SKM-1 treated with dmso at 0.1 percent for 144 hours (cell line): ENCODE results near the gene TUBA1A.
A peak's percentile ranks its signal among the peaks of the same experiment; 100 is the strongest.
"Not testable (repeated sequence)": the region's sequence is repeated elsewhere in the genome, so short reads cannot be mapped to it uniquely, and the experiment has no call there.

Experiments used
- DNase-seq: peaks from one replicate; lab custom pipeline; 2025; ENCODE audit not compliant: unreplicated experiment; lab: John Stamatoyannopoulos, UW

Gene TUBA1A

DNA sequence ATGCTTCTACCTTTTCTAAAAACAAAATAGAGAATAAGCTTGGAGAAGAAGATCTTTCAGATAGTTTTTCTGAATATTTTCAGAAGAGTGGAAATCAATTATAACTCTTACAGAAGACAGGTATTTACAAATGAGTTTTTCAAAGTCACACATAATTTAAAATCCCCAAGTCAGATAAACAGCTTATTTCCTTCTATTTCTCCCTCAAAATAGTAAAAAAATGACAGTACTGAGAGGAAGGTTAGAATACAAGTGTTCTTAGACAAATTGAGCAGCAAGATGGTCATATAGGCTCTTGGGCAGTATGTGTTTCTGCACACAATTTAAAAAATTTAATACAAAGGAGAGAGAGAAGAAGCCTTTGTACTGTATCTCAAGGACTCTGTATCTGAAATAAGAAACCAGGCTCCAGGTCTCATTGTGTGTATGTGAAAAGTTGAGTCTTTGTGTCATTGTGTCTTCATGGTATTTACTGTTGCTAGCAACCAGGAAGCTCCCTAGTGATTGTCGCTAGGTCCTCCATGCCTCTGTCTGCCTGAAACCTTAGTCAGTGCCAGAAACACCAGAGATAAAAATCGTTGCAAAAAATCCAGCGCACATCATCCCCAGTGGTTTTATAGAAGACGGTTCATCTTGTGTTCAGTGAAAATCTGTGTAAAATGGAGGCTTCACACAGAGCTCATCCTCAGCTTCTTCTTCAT lies 12.9 kb upstream of the TUBA1A start:
- no peak for DNase-seq

DNA sequence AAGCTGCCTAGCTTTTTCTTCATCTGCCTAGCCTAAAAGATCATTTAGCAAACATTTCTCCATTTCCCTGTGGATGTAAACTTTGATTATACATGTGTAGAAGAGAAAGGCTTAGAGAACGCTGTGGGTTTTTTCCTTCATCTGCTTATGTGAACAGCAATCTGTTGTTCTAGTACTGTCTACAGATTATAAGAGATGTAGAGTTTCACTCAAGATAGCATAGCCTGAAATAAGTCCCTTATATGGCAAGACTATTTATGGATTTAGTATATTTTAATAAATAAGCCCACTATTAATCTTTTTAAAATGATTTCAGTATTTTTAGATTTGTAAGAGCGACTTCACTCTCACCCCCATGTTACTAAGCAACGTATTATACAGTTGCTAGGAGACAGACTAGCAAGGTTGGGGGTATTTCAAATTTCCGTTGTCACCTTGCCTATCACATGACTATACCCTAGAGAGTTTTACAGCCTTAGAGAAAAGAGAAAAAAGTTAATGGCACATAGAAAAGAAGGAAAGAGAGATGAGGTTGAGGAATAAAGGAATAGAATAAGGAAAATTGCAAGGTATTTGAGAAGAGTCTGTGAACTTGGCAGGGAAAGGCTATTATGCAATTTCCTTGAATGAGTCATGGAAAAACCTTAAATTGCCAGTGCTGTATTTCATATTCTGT lies 12.2 kb upstream of the TUBA1A start:
- peak; percentile 43 for DNase-seq

DNA sequence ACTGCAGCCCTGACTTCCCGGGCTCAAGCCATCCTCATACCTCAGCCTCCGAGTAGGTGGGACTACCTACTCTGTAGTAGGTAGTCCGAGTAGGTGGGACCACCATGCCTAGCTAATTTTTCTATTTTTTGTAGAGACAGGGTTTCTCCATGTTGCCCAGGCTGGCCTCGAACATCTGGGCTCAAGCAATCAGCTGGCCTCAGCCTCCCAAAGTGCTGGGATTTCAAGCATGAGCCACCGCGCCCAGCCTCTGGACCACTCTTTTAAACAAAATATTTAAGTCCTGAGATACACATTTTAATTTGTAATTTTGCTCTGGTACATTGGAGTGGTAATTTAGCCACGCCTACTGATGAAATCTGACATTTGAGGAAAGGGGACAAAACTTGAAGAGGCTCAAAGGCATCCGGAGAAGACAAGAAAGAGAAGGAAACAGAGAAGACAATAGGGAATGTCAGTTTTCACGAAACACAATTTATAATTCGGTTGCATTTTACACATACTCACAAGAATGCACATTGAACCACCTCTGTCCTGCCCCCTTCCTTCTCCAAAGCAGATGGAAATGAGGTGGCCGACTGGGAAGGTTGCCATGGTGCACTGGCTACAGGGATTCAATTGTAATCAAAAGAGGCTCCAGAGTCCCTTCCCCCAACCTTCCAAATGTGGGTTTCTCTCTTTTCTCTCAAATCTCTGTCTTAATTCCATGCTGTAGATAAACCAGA lies 9.7 kb upstream of the TUBA1A start:
- DNase-seq, result no peak

DNA sequence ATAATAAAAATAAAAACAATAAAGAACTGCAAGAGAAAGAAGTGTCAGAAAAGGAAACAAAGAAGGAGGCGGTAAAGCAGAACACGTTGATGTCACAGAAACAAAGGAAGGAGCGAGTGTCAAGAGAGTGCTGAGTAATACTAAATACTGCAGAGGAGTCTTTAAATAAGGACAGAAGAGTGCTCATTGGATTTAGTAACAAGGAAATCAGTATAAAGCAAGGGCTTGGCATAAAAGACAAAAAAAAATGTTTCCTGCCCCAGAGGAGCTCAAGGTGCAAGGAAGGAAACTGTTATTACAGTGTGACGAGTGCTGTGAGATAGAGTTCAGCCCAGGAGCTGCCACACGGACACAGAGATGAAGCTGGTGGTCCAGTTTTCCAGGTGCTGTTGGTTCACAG lies 8.4 kb upstream of the TUBA1A start:
- DNase-seq, result no peak

DNA sequence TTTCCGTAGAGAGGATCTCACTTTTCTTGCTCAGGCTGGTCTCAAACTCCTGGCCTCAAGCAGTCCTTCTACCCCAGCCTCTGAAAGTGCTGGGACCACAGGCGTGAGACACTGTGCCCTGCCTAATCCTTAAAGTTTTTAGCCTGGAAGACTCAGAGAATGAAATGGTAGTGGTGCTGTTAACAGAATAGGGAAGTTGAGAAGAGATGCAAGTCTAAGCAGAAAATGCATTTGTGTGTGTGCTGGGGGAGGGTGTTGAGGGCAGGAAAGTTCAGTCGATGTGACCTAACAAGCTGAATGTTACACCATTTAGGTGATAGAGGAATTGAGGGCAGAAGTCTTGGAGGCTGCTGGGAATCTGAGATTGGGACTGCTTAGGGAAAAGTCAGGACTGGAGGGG lies 6.9 kb upstream of the TUBA1A start:
- DNase-seq, result peak; percentile 55

DNA sequence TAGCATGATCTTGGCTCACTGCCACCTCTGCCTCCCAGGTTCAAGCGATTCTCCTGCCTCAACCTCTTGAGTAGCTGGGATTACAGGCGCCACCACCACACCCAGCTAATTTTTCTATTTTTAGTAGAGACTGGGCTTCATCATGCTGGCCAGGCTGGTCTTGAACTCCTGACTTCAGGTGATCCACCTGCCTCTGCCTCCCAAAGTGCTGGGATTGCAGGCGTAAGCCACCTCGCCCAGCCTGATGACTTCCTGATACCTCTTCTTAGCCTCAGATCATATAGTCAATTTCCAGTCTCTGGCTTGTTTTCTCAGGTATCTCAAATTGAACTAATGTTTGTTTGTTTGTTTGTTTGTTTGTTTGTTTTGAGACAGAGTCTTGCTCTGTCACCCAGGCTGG lies 4.9 kb upstream of the TUBA1A start:
- not testable (repeated sequence) for DNase-seq

DNA sequence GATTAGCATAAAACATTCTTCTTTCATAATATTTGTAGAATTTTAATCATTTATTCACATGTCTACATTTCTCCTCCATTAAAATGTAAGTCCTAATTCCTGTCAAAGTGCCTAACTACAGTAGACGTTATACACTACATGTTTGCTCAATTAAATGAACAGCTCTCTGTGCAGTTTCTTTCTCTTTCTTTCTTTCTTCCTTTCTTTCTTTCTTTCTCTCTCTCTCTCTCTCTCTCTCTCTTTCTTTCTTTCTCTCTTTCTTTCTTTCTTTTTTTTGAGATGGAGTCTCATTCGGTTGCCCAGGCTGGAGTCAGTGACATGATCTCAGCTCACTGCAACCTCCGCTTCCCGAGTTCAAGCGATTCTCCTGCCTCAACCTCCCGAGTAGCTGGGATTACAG lies 2.6 kb upstream of the TUBA1A start:
- not testable (repeated sequence) for DNase-seq

DNA sequence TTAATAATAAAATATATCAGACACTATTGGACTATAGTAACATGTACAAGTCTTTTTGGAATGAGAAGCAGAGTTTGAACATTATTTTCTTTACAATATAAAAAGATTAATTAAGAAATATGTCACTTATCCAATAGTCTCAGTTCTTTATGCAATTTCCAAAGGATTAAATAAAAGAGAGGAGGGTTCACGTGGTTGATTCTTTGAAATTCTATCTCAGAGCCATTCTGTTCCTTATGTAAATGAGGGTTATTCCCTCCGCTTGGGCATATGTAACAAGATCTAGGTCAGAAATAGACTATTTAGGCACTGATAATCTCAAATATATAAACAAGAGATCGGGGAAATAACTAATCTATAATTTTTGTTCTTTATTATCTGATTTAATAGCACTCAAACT lies 2.1 kb upstream of the TUBA1A start:
- DNase-seq, result no peak

DNA sequence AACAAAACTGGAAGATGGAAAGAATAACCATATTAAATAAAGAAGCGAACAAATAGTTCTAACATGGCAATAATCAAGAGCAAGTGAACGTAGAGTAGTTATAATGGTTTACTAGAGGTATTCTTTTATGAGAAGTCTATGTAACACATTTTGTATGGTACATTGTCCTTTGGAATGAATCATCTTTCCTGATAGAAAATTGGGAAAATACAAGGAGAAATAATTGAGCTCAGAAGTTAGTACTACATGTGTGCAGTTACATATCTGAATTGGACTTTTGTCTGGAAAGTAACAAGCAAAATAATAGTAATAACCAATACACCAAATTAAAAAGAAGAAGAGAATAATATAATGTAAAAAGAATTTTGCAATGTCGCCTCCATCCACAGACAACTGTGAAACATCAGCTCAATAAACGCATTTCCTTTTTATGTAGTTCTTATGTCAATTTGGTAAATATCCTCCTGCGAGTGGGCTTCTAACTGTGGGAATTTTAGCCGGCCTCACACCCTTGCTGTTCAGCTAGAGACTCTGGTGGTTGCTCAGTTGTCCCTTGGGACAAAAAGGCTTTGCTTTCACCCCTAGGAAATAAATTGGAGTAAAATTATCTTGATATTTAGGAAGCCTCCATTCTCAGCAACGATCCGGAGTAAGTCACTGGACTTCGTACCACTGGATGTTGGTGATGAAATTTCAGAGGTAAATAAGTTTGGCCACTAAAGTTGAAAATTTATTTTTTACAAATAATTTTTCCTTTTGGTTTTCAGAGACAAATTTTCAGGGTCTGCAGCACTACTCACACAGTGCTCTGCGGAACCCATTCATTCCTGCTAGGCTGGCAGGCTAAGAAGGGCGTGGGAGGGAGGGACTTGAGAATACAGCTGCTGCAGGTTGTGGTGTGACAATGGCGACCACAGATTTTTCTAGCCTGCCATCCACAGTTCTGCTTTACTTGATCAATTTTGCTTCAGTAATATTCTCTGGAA lies 1.1 kb upstream of the TUBA1A start:
- no peak for DNase-seq

DNA sequence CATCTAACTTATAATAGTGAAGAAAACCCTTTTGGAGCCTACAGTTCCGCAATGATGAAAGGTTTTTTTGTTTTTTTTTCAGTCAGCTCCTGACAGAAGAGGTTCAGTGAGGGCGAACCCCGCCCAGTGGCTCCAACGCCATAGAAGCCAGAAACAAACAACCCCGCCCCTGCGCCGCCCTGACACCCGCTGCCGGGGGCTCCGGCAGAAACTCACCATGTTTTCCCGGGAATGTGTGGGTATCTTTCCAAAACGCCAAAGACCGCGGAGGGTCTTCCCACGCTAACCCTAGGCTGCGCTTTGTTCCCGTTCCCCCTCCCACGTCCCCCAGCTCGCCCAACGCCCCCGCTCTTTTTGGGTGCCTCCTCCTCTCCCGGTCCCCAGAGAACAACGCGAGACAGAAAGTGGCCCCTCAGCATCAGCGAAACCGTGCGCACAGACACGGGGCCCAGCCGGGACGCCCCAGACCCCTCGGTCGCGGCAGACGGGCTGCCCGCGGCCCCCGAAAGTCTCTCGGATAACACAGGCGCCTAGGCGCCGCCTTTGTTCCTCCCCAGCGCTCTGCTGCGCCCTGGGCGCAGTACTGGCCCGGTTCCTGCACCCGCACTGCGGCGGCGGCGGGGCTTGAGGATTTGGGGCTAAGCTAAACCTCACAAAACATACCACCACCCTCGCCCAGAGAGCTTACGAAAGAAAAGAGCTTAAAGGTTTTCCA lies 522 bp downstream of the TUBA1A start:
- no peak for DNase-seq

DNA sequence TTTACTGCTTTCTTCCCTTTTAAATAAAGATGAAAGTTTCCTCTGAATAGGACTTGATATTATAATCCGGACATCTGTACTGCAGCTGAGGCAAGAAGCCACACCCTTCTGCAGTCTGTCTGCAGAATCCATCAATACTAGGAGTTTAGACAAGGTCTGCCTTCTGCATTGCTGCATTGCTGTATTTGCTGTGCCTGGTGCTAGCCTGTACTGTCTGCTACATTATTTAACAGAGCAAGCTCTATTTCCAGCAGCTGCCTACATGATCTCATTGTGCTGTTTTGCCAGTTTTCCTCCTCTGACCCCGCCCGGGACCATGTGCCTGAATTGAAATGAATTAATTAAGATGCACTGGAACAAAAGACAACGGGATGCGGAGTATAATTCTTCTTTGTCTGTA lies 1.7 kb downstream of the TUBA1A start:
- no peak for DNase-seq

DNA sequence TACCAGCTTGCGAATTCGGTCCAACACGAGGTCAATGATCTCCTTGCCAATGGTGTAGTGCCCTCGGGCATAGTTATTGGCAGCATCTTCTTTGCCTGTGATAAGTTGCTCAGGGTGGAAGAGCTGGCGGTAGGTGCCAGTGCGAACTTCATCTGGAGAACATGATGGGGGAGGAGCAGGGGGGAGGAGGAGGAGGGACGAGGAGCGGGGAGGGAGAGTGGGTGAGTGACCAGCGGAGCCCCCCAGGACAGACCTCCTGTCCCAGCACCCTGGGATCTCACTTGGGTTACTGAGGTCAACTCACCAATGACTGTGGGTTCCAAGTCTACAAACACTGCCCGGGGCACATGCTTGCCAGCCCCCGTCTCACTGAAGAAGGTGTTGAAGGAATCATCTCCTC lies 2.6 kb downstream of the TUBA1A start:
- not testable (repeated sequence) for DNase-seq

DNA sequence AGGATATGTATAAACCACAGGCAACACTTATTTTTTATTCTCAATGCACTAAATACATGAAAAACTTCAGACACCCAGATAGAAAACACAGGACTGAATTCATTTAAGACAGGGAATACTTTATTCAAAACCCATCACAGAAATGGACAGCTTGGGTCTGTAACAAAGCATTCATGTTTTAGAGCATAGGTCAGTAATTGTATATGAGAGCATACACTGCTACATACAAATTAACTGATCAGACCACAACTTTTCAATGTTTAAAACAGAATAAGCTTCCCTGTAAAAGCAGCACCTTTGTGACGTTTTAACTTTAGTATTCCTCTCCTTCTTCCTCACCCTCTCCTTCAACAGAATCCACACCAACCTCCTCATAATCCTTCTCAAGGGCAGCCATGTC lies 4.2 kb downstream of the TUBA1A start:
- not testable (repeated sequence) for DNase-seq

DNA sequence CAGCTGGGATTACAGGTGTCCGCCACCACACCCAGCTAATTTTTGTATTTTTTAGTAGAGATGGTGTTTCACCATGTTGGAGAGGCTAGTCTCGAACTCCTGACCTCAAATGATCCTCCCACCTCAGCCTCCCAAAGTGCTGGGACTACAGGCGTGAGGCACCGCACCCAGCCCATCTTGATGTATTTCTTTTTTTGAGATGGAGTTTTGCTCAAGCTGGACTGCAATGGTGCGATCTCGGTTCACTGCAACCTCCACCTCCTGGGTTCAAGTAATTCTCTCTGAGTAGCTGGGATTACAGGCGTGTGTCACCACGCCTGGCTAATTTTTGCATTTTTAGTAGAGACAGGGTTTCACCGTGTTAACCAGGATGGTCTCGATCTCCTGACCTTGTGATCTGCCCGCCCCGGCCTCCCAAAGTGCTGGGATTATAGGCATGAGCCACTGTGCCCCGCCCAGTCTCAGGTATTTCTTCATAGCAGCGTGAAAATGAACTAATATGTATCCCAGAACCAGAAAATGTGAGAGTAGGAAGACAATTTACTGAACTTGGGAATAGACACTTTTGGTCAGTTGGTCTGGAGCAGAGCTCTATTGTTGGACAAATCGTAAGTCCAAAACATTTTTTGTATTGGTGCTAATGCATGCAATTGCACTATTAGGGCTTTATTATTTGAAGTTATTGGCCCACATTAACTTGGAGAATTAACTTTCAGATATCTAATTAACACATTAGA lies 5.5 kb downstream of the TUBA1A start:
- DNase-seq, result not testable (repeated sequence)

DNA sequence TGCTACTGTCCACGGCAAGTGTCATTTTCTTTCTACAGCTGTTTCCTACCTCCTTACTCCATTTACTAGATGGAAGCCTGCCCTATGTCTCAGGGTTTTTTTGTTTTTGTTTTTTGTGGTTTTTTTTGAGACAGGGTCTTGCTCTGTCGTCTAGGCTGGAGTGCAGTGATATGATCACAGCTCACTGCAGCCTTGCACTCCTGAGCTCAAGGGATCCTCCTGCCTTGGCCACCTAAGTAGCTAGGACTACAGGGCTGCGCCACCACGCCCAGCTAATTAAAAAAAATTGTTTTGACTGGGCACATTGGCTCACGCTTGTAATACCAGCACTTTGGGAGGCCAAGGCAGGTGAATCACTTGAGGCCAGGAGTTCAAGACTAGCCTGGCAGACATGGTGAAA lies 14.7 kb downstream of the TUBA1A start:
- no peak for DNase-seq

DNA sequence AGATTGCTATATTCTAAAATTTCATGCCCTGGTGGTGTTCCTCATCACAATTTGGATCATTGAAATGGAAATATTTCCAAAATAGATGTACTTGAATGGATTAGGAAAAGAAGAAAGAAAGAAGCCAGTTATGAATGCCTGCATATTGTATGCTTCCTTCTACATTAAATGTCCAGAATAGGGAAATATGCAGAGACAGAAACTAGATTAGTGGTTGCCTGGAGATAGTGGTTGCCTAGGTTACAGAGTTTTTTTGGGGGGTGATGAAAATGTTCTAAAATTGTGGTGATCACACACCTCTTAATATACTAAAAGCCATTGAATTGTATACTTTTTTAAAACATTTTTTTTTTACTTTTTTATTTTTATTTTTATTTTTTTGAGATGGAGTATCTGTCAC lies 18.0 kb downstream of the TUBA1A start:
- DNase-seq, result no peak

DNA sequence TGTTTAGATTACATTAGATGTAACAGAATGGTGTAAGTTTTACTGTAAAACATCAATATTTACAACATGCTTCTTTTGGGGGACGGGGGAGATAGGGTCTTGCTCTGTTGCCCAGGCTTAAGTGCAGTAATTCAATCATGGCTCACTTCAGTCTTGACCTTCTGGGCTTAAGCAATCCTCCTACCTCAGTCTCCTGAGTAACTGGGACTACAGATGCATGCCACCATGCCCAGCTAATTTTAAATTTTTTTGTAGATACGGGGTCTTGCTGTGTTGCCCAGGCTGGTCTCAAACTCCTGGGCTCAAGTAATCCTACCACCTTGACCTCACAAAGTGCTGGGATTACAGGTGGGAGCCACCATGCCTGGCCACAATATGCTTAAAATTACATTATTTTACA lies 23.8 kb downstream of the TUBA1A start:
- no peak for DNase-seq

DNA sequence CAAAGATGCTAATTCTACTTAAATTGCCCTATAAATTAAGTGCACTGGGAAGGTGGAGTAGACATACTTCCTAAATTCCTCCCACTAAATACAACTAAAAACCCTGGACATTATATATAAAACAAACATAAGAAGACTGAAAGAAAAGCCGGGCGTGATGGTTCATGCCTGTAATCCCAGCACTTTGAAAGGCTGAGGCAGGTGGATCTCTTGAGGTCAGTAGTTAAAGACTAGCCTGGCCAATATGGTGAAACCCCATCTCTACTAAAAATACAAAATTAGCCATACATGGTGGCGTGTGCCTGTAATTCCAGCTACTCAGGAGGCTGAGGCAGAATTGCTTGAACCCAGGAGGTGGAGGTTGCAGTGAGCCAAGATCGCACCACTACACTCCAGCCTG lies 27.0 kb downstream of the TUBA1A start:
- not testable (repeated sequence) for DNase-seq

DNA sequence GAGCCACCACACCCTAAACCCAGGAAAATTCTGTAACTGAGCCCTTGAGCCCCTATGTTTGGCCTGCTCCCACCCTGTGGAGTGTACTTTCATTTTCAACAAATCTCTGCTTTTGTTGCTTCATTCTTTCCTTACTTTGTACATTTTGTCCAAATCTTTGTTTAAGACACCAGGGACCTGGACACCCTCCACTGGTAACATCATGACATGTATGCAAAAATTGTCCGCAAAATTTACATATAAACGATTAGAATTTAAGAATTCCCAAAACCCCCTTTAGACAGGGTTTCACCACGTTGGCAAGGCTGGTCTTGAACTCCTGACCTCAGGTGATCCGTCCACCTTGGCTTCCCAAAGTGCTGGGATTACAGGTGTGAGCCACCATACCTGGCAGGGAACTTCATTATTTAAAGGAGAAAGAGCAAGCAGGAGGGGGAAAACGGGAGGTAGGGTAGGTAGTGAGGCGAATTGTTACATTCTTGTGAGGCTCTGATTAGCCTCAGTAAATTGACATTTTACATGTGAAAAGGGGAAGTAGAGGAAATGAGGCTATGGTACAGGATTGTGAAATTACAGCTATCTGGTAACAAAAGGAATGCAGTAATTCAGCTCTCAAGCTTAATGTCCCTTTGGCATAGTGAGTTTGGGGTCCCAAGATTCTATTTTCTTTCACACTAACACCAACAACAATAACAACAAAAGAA lies 27.6 kb downstream of the TUBA1A start:
- DNase-seq, result peak; percentile 68
